ENCODE measurements around the gene COL19A1. TPM values are rescaled to one million over a fixed set of nuclear protein-coding genes. Genes with fewer than 3 reads are reported as not detected.
A peak's percentile ranks its signal among the peaks of the same experiment; 100 is the strongest.
"Not testable (repeated sequence)": the region's sequence is repeated elsewhere in the genome, so short reads cannot be mapped to it uniquely, and the experiment has no call there.

The COL19A1 gene
- total RNA-seq, 1 experiment from 2014 or later: 0.40 TPM

DNA sequence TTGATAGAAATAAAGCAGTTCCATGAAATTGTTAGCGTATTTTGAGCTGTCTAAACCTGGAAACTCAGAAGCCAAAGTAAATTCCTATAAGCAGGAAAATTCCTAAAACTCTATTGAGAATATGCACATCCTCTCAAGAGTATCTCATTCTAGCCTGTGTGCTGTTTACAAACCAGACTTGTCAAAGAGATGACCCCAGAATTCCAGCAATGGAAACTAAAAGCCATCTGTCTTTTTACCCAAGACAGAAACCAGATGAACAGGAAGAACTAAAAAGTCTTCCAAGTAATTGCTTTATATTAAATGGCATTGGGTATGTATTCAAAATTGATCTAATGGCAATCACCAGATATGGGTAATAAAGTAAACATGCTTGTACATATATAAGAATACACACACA lies 92.6 kb downstream of the COL19A1 start:
- no peak for DNase-seq (ENCODE audit: low read depth)

DNA sequence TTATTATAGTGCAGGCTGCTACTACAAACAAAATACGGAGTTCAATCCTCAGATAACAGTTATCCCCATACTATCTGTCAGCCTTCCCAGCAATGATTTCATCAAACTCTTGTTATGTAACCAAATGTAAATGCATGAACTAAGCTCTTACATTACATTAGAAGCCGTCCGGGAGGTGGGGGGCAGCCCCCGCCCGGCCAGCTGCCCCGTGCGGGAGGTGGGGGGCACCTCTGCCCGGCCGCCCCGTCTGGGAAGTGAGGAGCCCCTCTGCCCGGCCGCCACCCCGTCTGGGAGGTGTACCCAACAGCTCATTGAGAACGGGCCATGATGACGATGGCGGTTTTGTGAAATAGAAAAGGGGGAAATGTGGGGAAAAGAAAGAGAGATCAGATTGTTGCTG lies 99.6 kb downstream of the COL19A1 start:
- DNase-seq (ENCODE audit: low read depth): not testable (repeated sequence)

DNA sequence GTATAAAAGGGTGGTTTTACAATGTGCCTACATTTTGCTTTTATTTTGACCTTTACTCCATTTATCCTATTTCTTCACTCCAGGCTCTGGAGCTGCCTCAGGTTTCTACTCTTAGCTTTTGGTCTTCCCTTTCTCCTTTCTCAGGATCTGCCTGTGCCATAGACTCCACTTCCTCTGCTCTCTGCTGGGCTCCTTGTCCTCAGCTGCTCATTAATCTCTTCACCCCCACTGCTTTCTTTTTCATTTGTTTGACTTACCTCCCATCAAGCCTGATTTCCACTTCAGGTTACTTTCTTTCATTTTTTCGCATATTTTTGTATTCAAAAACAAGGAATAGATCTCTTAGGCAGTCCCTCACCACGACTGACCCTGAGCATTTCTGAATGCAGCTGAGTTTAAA lies 106.8 kb downstream of the COL19A1 start:
- no peak for DNase-seq (ENCODE audit: low read depth)

- DNase-seq (ENCODE audit: low read depth): no peak
Observed at GRCh38 chr6:69973763-69974162, 107.4 kb downstream of the COL19A1 start.

- DNase-seq (ENCODE audit: low read depth): peak; percentile 78
Observed at GRCh38 chr6:69974193-69974592, 107.8 kb downstream of the COL19A1 start.

- DNase-seq (ENCODE audit: low read depth): no peak
Observed at GRCh38 chr6:69976591-69977090, 110.3 kb downstream of the COL19A1 start.

- no peak for DNase-seq (ENCODE audit: low read depth)
Observed at GRCh38 chr6:69980624-69981023, 114.3 kb downstream of the COL19A1 start.

GRCh38 chr6:69984506-69984905 lies 118.2 kb downstream of the COL19A1 start:
- DNase-seq (ENCODE audit: low read depth): no peak

- DNase-seq (ENCODE audit: low read depth): peak; percentile 83
Observed at GRCh38 chr6:69985180-69985579, 118.8 kb downstream of the COL19A1 start.

DNA sequence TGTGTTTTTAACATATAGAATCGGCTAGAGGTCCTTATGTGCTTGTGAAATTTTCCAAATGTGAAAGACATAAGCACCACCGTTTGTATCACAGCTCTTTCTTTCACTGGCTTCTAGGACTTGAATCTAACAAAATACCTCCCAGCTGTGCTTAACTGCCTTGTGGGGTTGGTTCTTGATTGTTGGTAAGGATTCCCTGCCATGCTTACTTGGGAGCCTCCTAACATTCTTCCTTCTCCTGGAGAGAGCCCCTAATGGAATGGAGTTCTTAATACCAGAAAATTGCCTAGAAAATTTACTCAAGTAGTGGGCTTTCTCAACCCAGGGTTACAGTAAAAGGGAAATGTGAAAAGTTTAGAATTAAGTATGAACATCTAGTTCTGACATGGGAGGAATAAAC lies 121.2 kb downstream of the COL19A1 start:
- DNase-seq (ENCODE audit: low read depth): no peak

- DNase-seq (ENCODE audit: low read depth): no peak
Observed at GRCh38 chr6:69988458-69989126, 122.2 kb downstream of the COL19A1 start.

GRCh38 chr6:69994251-69994650 lies 127.9 kb downstream of the COL19A1 start:
- DNase-seq (ENCODE audit: low read depth): peak; percentile 89

GRCh38 chr6:70008189-70008588 lies 141.8 kb downstream of the COL19A1 start:
- DNase-seq (ENCODE audit: low read depth): no peak

DNA sequence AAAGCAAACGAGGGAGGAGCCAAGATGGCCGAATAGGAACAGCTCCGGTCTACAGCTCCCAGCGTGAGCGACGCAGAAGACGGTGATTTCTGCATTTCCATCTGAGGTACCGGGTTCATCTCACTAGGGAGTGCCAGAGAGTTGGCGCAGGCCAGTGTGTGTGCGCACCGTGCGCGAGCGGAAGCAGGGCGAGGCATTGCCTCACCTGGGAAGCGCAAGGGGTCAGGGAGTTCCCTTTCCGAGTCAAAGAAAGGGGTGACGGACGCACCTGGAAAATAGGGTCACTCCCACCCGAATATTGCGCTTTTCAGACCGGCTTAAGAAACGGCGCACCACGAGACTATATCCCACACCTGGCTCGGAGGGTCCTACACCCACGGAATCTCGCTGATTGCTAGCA lies 144.0 kb downstream of the COL19A1 start:
- DNase-seq (ENCODE audit: low read depth): not testable (repeated sequence)

GRCh38 chr6:70023201-70023600 lies 156.8 kb downstream of the COL19A1 start:
- DNase-seq (ENCODE audit: low read depth): not testable (repeated sequence)

GRCh38 chr6:70028246-70028645 lies 161.9 kb downstream of the COL19A1 start:
- DNase-seq (ENCODE audit: low read depth): no peak

GRCh38 chr6:70028926-70029325 lies 162.6 kb downstream of the COL19A1 start:
- no peak for DNase-seq (ENCODE audit: low read depth)

DNA sequence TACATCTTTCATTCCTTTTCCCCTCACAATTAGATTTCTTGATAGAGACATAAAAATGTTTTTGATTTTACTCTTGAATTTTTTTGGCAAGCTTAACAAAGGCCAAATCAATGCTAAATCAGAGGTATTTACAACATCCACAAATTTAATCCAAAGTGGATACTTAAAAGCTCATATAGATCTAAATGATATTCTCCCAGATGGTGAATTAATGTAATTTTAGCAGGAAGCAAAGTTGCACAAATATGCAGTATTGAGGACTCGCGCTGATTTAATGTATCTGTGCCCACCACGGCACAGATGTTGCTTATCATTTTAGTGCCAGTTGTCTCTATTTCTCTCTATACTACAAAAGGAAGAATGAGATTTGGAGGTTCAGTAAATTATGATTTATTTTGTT lies 167.4 kb downstream of the COL19A1 start:
- DNase-seq (ENCODE audit: low read depth): no peak

- DNase-seq (ENCODE audit: low read depth): no peak
Observed at GRCh38 chr6:70037445-70037844, 171.1 kb downstream of the COL19A1 start.

DNA sequence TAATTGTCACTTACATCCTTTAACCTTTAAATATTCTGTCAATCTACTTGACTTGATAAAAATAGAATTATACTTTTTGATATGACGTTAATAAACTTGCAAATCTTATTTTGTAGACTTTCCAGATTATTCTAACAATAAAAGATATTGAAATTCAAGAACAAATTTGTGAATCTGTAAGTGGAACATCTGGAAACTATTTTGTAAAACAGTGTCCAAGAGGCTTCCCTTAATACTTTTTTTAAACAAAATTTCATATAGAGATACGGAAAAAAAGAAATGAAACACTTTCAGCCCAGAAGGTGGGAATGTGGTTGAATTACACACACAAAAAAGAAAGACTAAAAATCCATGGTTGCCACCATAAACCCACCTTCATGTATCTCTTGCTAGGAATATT lies 174.4 kb downstream of the COL19A1 start:
- DNase-seq (ENCODE audit: low read depth): no peak

DNA sequence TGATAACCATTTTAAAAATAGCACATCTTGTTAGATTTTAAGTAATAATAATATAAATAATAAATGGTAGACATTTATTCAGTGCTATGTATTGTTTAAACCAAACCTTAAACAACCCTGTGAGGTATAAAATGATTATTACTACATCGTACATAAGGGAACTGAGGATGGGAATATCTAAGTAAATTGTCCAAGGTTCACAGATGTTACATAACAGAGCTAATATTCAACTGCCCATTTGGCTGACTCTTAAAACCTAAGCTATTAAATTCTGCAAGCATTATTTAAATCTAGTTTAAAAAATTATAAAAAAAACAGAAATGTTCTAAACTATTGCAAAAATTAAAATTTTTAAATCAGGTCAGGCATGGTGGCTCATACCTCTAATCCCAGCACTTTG lies 175.1 kb downstream of the COL19A1 start:
- no peak for DNase-seq (ENCODE audit: low read depth)

- DNase-seq (ENCODE audit: low read depth): no peak
Observed at GRCh38 chr6:70045413-70045812, 179.1 kb downstream of the COL19A1 start.

GRCh38 chr6:70051197-70052124 lies 185.1 kb downstream of the COL19A1 start:
- DNase-seq (ENCODE audit: low read depth): peak; percentile 2
